H9 (cell line): ENCODE data around the gene EFL1. TPM values are rescaled to one million over a fixed set of nuclear protein-coding genes. Genes with fewer than 3 reads are reported as not detected.

ENCODE experiments used
- DNase-seq: peaks from one replicate; pipeline ENCODE4 v3.0.0-alpha.2; 2017
- H2AFZ ChIP-seq: one replicate; pipeline ENCODE4 v1.6.1; 2013; ENCODE audit warnings: mild to moderate bottlenecking, low read length, control low read depth, moderate library complexity
- H2AK5ac ChIP-seq: 2 replicates; pipeline ENCODE4 v1.6.1; 2013; ENCODE audit warnings: low read length, control low read depth, mixed read lengths; ENCODE audit not compliant: insufficient read length
- H2BK120ac ChIP-seq: one replicate; pipeline ENCODE4 v1.6.1; 2013; ENCODE audit warnings: low read depth, mild to moderate bottlenecking, low read length, control low read depth, inconsistent platforms; ENCODE audit not compliant: poor library complexity, severe bottlenecking
- H2BK12ac ChIP-seq: 2 replicates; pipeline ENCODE4 v1.6.1; 2013; ENCODE audit warnings: low read length, control low read depth, mixed read lengths, low read depth; ENCODE audit not compliant: insufficient read length
- H2BK15ac ChIP-seq: 2 replicates; pipeline ENCODE4 v1.6.1; 2013; ENCODE audit warnings: low read depth, low read length, control low read depth
- H2BK20ac ChIP-seq: one replicate; pipeline ENCODE4 v1.6.1; 2013; ENCODE audit warnings: low read depth, mild to moderate bottlenecking, low read length, control low read depth, inconsistent platforms; ENCODE audit not compliant: poor library complexity, severe bottlenecking
- H2BK5ac ChIP-seq: 2 replicates; pipeline ENCODE4 v1.6.1; 2013; ENCODE audit warnings: low read length, control low read depth, mixed read lengths; ENCODE audit not compliant: insufficient read length
- H3K14ac ChIP-seq: 2 replicates; pipeline ENCODE4 v1.6.1; 2013; ENCODE audit warnings: low read length, control low read depth; ENCODE audit not compliant: insufficient read depth
- H3K18ac ChIP-seq: 2 replicates; pipeline ENCODE4 v1.6.1; 2013; ENCODE audit warnings: low read depth, mild to moderate bottlenecking, mixed read lengths, low read length, control low read depth; ENCODE audit not compliant: insufficient read length
- H3K23ac ChIP-seq: 2 replicates; pipeline ENCODE4 v1.6.1; 2013; ENCODE audit warnings: low read length, control low read depth, mixed read lengths, low read depth; ENCODE audit not compliant: insufficient read length
- H3K23me2 ChIP-seq: 2 replicates; pipeline ENCODE4 v1.6.1; 2013; ENCODE audit warnings: low read depth, mild to moderate bottlenecking, mixed read lengths, low read length, control low read depth; ENCODE audit not compliant: insufficient read length, poor library complexity, severe bottlenecking
- H3K27ac ChIP-seq: 2 replicates; pipeline ENCODE4 v1.5.1; 2013; ENCODE audit warnings: low read length, control low read depth, mixed read lengths, low read depth; ENCODE audit not compliant: insufficient read length
- H3K27me3 ChIP-seq: 2 replicates; pipeline ENCODE4 v1.6.1; 2013; ENCODE audit warnings: low read length, control low read depth, inconsistent platforms; ENCODE audit not compliant: insufficient read depth
- H3K4ac ChIP-seq: 2 replicates; pipeline ENCODE4 v1.6.1; 2013; ENCODE audit warnings: low read depth, mild to moderate bottlenecking, control low read depth, inconsistent platforms, low read length, moderate library complexity
- H3K4me1 ChIP-seq: 2 replicates; pipeline ENCODE4 v1.6.1; 2013; ENCODE audit warnings: low read length, control low read depth, inconsistent platforms; ENCODE audit not compliant: insufficient read depth
- H3K4me2 ChIP-seq: 2 replicates; pipeline ENCODE4 v1.6.1; 2013; ENCODE audit warnings: low read length, control low read depth, mixed read lengths; ENCODE audit not compliant: insufficient read length, insufficient read depth
- H3K56ac ChIP-seq: 2 replicates; pipeline ENCODE4 v1.6.1; 2013; ENCODE audit warnings: low read depth, mild to moderate bottlenecking, mixed read lengths, low read length, control low read depth; ENCODE audit not compliant: insufficient read length
- H3K79me1 ChIP-seq: 2 replicates; pipeline ENCODE4 v1.6.1; 2013; ENCODE audit warnings: low read depth, mild to moderate bottlenecking, moderate library complexity, low read length, control low read depth, inconsistent platforms; ENCODE audit not compliant: insufficient read depth, poor library complexity, severe bottlenecking
- H3K79me2 ChIP-seq: 2 replicates; pipeline ENCODE4 v1.6.1; 2013; ENCODE audit warnings: low read length, control low read depth, inconsistent platforms; ENCODE audit not compliant: insufficient read depth
- H3K9ac ChIP-seq: 2 replicates; pipeline ENCODE4 v1.6.1; 2013; ENCODE audit warnings: low read length, control low read depth, mixed read lengths; ENCODE audit not compliant: insufficient read length; ENCODE audit errors: extremely low read depth
- H3K9me3 ChIP-seq: one replicate; pipeline ENCODE4 v1.6.1; 2013; ENCODE audit warnings: low read depth, low read length, inconsistent platforms; ENCODE audit not compliant: control insufficient read depth
- H3T11ph ChIP-seq: one replicate; pipeline ENCODE4 v1.6.1; 2013; ENCODE audit warnings: mild to moderate bottlenecking, low read length, control low read depth, inconsistent platforms
- H4K20me1 ChIP-seq: one replicate; pipeline ENCODE4 v1.6.1; 2013; ENCODE audit not compliant: control insufficient read depth, insufficient read length, insufficient read depth
- H4K5ac ChIP-seq: 2 replicates; pipeline ENCODE4 v1.6.1; 2013; ENCODE audit warnings: low read depth, mild to moderate bottlenecking, mixed read lengths, low read length, control low read depth; ENCODE audit not compliant: insufficient read length
- H4K8ac ChIP-seq: replicated peaks from 2 replicates; pipeline ENCODE4 v1.6.1; 2013; ENCODE audit warnings: low read length, control low read depth, mixed read lengths, low read depth; ENCODE audit not compliant: insufficient read length
- H4K91ac ChIP-seq: 2 replicates; pipeline ENCODE4 v1.6.1; 2013; ENCODE audit warnings: low read depth, mild to moderate bottlenecking, moderate library complexity, mixed read lengths, low read length, control low read depth; ENCODE audit not compliant: insufficient read length
- H3K27ac Mint-ChIP-seq, 3 experiments: 2 replicates in 2 of 3; 3 replicates in 1 of 3; pipeline ENCODE4 v1.8.0; 2020 to 2021; ENCODE audit warnings: mixed read lengths in 3 of 3, mild to moderate bottlenecking in 1 of 3, moderate library complexity in 1 of 3
- H3K27me3 Mint-ChIP-seq: 2 replicates; pipeline ENCODE4 v1.8.0; 2021; ENCODE audit warnings: low read depth, mild to moderate bottlenecking, moderate library complexity, mixed read lengths
- H3K36me3 Mint-ChIP-seq, 3 experiments: 2 replicates in 2 of 3; 3 replicates in 1 of 3; pipeline ENCODE4 v1.8.0; 2020 to 2021; ENCODE audit warnings: low read depth in 3 of 3, mixed read lengths in 3 of 3; ENCODE audit not compliant: insufficient read depth in 1 of 3
- H3K4me1 Mint-ChIP-seq, 2 experiments: 2 replicates each; pipeline ENCODE4 v1.8.0; 2020; ENCODE audit warnings: mixed read lengths in 2 of 2
- H3K4me3 Mint-ChIP-seq, 2 experiments: 2 replicates in 1 of 2; 3 replicates in 1 of 2; pipeline ENCODE4 v1.8.0; 2020 to 2021; ENCODE audit warnings: mild to moderate bottlenecking in 2 of 2, mixed read lengths in 2 of 2, moderate library complexity in 1 of 2
- H3K9me3 Mint-ChIP-seq, 2 experiments: 2 replicates in 1 of 2; 3 replicates in 1 of 2; pipeline ENCODE4 v1.8.0; 2020; ENCODE audit warnings: mild to moderate bottlenecking in 2 of 2, mixed read lengths in 2 of 2, moderate library complexity in 1 of 2
- CTCF ChIP-seq: fragments of 200-600 bp; sonication (generic); conservative IDR thresholded peaks from 3 replicates; pipeline ENCODE4 v1.8.0; 2021; ENCODE audit warnings: antibody characterized with exemption, mild to moderate bottlenecking
- WGBS: extraction: QIAGEN DNeasy Blood & Tissue Kit; methylation state at CpG from one replicate; pipeline ENCODE4 v1.1.7; 2013; ENCODE audit warnings: missing lambda C conversion rate, low lambda C conversion rate, mixed read lengths; ENCODE audit not compliant: insufficient read length; ENCODE audit errors: extremely low coverage; 5-methylcytosine and 5-hydroxymethylcytosine counted together
- total RNA-seq: library from RNA; stranded (reverse); gene quantifications from 2 replicates; pipeline ENCODE4 v1.2.1, GENCODE V29; 2021

The EFL1 gene
- total RNA-seq, 1 experiment from 2014 or later: 29.4 TPM

GRCh38 chr15:82165948-82166376 is 96.6 kb downstream of the EFL1 start:
- no peaks in the 10 kb centered on the region for H4K20me1 ChIP-seq
- no peak for DNase-seq
- no peak overlapping the region for H3K18ac ChIP-seq
- H2BK5ac ChIP-seq: no peak overlapping the region
- H3K14ac ChIP-seq: no peak overlapping the region
- H3K9me3 Mint-ChIP-seq: no peaks in the 10 kb centered on the region
- no peak overlapping the region for H4K8ac ChIP-seq
- no peaks in the 10 kb centered on the region for H3K27me3 ChIP-seq
- H3K27me3 Mint-ChIP-seq: no peaks in the 10 kb centered on the region
- H3K56ac ChIP-seq: no peak overlapping the region
- no peak overlapping the region for H3K4me2 ChIP-seq
- no peak for TF ChIP-seq CTCF
- H3K4me3 Mint-ChIP-seq: no peak overlapping the region
- no peaks in the 10 kb centered on the region for H3K4me1 Mint-ChIP-seq
- H3K79me2 ChIP-seq: no peaks in the 10 kb centered on the region
- no peaks in the 10 kb centered on the region for H3K79me1 ChIP-seq
- H3K27ac ChIP-seq: no peak overlapping the region
- H2BK15ac ChIP-seq: no peak overlapping the region
- H2AFZ ChIP-seq: no peak overlapping the region
- H4K5ac ChIP-seq: no peak overlapping the region
- H3K9me3 ChIP-seq: no peaks in the 10 kb centered on the region
- no peak overlapping the region for H2AK5ac ChIP-seq
- H3K27ac Mint-ChIP-seq: no peak overlapping the region
- H3K23ac ChIP-seq: no peak overlapping the region
- H3K4me1 ChIP-seq: no peaks in the 10 kb centered on the region
- no peak overlapping the region for H2BK120ac ChIP-seq
- H3K23me2 ChIP-seq: no peaks in the 10 kb centered on the region
- no peak overlapping the region for H3T11ph ChIP-seq
- H2BK20ac ChIP-seq: no peak overlapping the region
- H4K91ac ChIP-seq: no peak overlapping the region
- no peak overlapping the region for H2BK12ac ChIP-seq
- peaks cover 0 to 13% (median 5%) of the 10 kb centered on the region in 3 experiments; a peak in 4 of 7 replicates for H3K36me3 Mint-ChIP-seq
- WGBS: no CpG with 5 or more reads among the region's 1 CpG
- no peak overlapping the region for H3K4ac ChIP-seq
- H3K9ac ChIP-seq: no peak overlapping the region
